Measurements from ENCODE around the gene CAT. TPM values are rescaled to one million over a fixed set of nuclear protein-coding genes. Genes with fewer than 3 reads are reported as not detected.

CAT gene
- total RNA-seq = 100 to 1,000 TPM in 5 of 7 donors, 10 to 100 TPM in 2; 93.4 to 149 (median 126) TPM
- 10 to 100 TPM; 55.2 to 74.2 (median 64.5) TPM for polyA plus RNA-seq
- long read RNA-seq, donor 1, transcript CAT-201 (13 exons, 2,302 nt) = major isoform, 49 of 86 reads
- long read RNA-seq, donor 1, partial matches to known transcripts = 27 of 86 reads
- long read RNA-seq, donor 1, other reads (novel, unspliced or antisense) = 7 of 86 reads
- long read RNA-seq, donor 2, transcript CAT-201 (13 exons, 2,302 nt) = major isoform, 62 of 82 reads
- long read RNA-seq, donor 2, partial matches to known transcripts = 10 of 82 reads
- long read RNA-seq, donor 2, other reads (novel, unspliced or antisense) = 7 of 82 reads

GRCh38 chr11:34438529-34439507, at the start of gene CAT:
CAT (plus strand) TSS chr11:34438934; CDS start chr11:34439014, 80 bp downstream.
- peaks cover 0 to 8% (median 0%) of the 10 kb centered on the region in 6 donors for H3K36me3 ChIP-seq
- peak within 1 kb of the TSS; percentile 86 to 96 (median 94) for H3K27ac ChIP-seq
- H3K9me3 ChIP-seq = no peaks in the 10 kb centered on the region
- intact Hi-C loops (cut with DNase I; ENCODE audit: low total_unique reads) = no loop called here
- peak within 1 kb of the TSS; percentile 54 to 97 (median 89) for H3K4me3 ChIP-seq
- TF ChIP-seq CTCF (IDR thresholded peaks at IDR 0.05 in 8 of 11, conservative IDR thresholded peaks at IDR 0.05 in 3 of 11) (peak in 2 of 11 experiments; percentile 20 to 35), POLR2AphosphoS5 (IDR thresholded peaks at IDR 0.05) (peak; percentile 90 to 96 (median 94)), POLR2A (IDR thresholded peaks at IDR 0.05) (peak in 2 of 3 donors; percentile 40 to 70)
- H3K27me3 ChIP-seq (replicated peaks in 1 of 7) = no peaks in the 10 kb centered on the region
- H3K4me1 ChIP-seq = peaks cover 21 to 67% (median 57%) of the 10 kb centered on the region in 6 donors
- 0 to 7% (median 1%) methylated on average over 35 to 62 of the region's 62 CpGs for WGBS, 5 donors
- peak; percentile 98 for DNase-seq

GRCh38 chr11:34394771-34395300, 43.9 kb upstream of the CAT start:
- Histone ChIP-seq H3K27me3 (replicated peaks in 1 of 7) (no peaks in the 10 kb centered on the region), H3K4me3 (no peak overlapping the region), H3K27ac (no peak overlapping the region), H3K4me1 (no peaks in the 10 kb centered on the region), H3K36me3 (no peaks in the 10 kb centered on the region), H3K9me3 (peaks cover 6 to 31% (median 19%) of the 10 kb centered on the region in 8 donors)
- intact Hi-C loops (cut with DNase I; ENCODE audit: low total_unique reads) = no loop called here
- WGBS, 5 donors = 72 to 91% (median 89%) methylated on average over 6 of the region's 6 CpGs
- TF ChIP-seq CTCF (IDR thresholded peaks at IDR 0.05 in 8 of 11, conservative IDR thresholded peaks at IDR 0.05 in 3 of 11) (no peak), POLR2A (IDR thresholded peaks at IDR 0.05) (no peak), POLR2AphosphoS5 (IDR thresholded peaks at IDR 0.05) (no peak)
- no peak for DNase-seq

- 67 to 91% (median 84%) methylated on average over 1 of the region's 1 CpG for WGBS, 5 donors
- no peaks in the 10 kb centered on the region for H3K27me3 ChIP-seq (replicated peaks in 1 of 7)
- no peak overlapping the region for H3K4me3 ChIP-seq
- DNase-seq = no peak
- no peak overlapping the region for H3K27ac ChIP-seq
- TF ChIP-seq POLR2A (IDR thresholded peaks at IDR 0.05) (no peak), POLR2AphosphoS5 (IDR thresholded peaks at IDR 0.05) (no peak), CTCF (IDR thresholded peaks at IDR 0.05 in 8 of 11, conservative IDR thresholded peaks at IDR 0.05 in 3 of 11) (no peak)
- peaks cover 6 to 31% (median 19%) of the 10 kb centered on the region in 8 donors for H3K9me3 ChIP-seq
- no peaks in the 10 kb centered on the region for H3K36me3 ChIP-seq
- intact Hi-C loops (cut with DNase I; ENCODE audit: low total_unique reads) = no loop called here
- H3K4me1 ChIP-seq = no peaks in the 10 kb centered on the region
These were observed 42.7 kb upstream of the CAT start for GRCh38 chr11:34395916-34396550.
